HG03175 (cell line): ENCODE results near the gene CSRP3.
A peak's percentile ranks its signal among the peaks of the same experiment; 100 is the strongest.

Source experiments
- ATAC-seq: cut with Tn5 transposase; IDR thresholded peaks from one replicate; pipeline ENCODE4 v1.9.1; 2021; ENCODE audit warnings: mild to moderate bottlenecking, moderate library complexity; ENCODE audit not compliant: unreplicated experiment

The CSRP3 gene

GRCh38 chr11:19201737-19202605, at the start of gene CSRP3:
Gene CSRP3, minus strand, starts transcription at chr11:19201983. Its CDS starts 9,535 bp downstream, at chr11:19192448.
- no peak for ATAC-seq

- no peak for ATAC-seq
Observed at GRCh38 chr11:19251577-19251976, 49.8 kb upstream of the CSRP3 start.

- no peak for ATAC-seq
Observed at GRCh38 chr11:19246816-19247215, 45.0 kb upstream of the CSRP3 start.

- no peak for ATAC-seq
Observed at GRCh38 chr11:19245351-19245750, 43.6 kb upstream of the CSRP3 start.

- ATAC-seq, result no peak
Observed at GRCh38 chr11:19244621-19245020, 42.8 kb upstream of the CSRP3 start.

- ATAC-seq, result no peak
Observed at GRCh38 chr11:19244084-19244483, 42.3 kb upstream of the CSRP3 start.

GRCh38 chr11:19243613-19244012, 41.8 kb upstream of the CSRP3 start:
- no peak for ATAC-seq

- ATAC-seq, result no peak
Observed at GRCh38 chr11:19243143-19243542, 41.4 kb upstream of the CSRP3 start.

GRCh38 chr11:19242179-19242932, 40.6 kb upstream of the CSRP3 start:
- no peak for ATAC-seq

- peak; percentile 35 for ATAC-seq
Observed at GRCh38 chr11:19241260-19242178, 39.7 kb upstream of the CSRP3 start.

- peak; percentile 88 for ATAC-seq
Observed at GRCh38 chr11:19240420-19241259, 38.9 kb upstream of the CSRP3 start, which contains the start of gene E2F8. Gene E2F8, minus strand, starts transcription at chr11:19240945. Its CDS starts 824 bp downstream, at chr11:19240121.

GRCh38 chr11:19239039-19239438, 37.3 kb upstream of the CSRP3 start:
- ATAC-seq, result no peak

- ATAC-seq, result no peak
Observed at GRCh38 chr11:19237813-19238212, 36.0 kb upstream of the CSRP3 start.

GRCh38 chr11:19237381-19237780, 35.6 kb upstream of the CSRP3 start:
- ATAC-seq, result no peak

- ATAC-seq, result no peak
Observed at GRCh38 chr11:19234231-19234817, 32.5 kb upstream of the CSRP3 start.

- no peak for ATAC-seq
Observed at GRCh38 chr11:19232910-19233503, 31.2 kb upstream of the CSRP3 start.

- ATAC-seq, result no peak
Observed at GRCh38 chr11:19229671-19230070, 27.9 kb upstream of the CSRP3 start.

- no peak for ATAC-seq
Observed at GRCh38 chr11:19228968-19229367, 27.2 kb upstream of the CSRP3 start.
